Measurements from ENCODE around the gene AKT3. TPM values are rescaled to one million over a fixed set of nuclear protein-coding genes. Genes with fewer than 3 reads are reported as not detected.

AKT3 gene
- total and polyA plus RNA-seq, 3 donors from 2014 or later: 32.3 to 70.9 (median 61.8) TPM

DNA sequence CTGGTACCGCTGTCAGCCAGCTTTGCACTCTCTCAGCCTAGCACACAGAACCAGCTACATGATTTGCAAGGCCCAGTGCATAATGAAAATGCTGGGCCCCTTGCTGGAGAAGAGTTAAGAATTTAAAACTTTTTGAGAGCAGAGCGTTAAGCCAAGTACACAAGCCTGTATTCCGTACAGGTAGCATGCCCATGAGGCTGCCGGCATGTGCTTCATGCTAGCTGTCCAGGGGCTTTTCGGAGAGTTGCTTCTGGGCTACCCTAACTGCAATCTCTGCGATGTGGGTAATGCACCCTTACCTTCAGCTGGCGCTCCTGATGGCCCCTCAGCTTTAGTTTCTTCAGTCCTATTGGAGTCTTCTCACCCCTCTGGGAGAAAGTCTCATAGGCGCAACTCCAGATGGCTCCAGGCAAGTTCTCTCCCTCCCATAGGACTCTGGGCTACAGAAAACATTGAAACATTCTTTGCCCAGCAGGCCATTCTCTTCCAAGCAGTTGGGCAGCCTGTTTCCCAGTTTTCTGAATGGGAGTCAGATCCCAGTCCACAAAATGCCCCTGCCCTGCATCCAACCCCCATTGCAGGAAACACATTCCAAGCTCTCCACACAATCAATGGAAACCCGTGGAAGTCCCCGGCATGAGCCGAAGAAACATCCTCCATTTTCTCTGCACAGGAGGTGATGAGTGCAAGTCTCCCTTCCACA lies 5.7 kb upstream of the AKT3 start:
- 93 to 94% methylated on average over 11 of the region's 11 CpGs for WGBS, 2 donors
- Histone ChIP-seq H3K9me3 (no peaks in the 10 kb centered on the region), H3K36me3 (ENCODE audit: low read depth, missing control alignments) (no peaks in the 10 kb centered on the region), H3K4me3 (no peak overlapping the region), H3K4me1 (peaks cover 4% of the 10 kb centered on the region), H3K27me3 (no peaks in the 10 kb centered on the region), H3K27ac (no peak overlapping the region)
- no peak for TF ChIP-seq POLR2A (IDR thresholded peaks at IDR 0.05)
- TF ChIP-seq, protein P1, sequence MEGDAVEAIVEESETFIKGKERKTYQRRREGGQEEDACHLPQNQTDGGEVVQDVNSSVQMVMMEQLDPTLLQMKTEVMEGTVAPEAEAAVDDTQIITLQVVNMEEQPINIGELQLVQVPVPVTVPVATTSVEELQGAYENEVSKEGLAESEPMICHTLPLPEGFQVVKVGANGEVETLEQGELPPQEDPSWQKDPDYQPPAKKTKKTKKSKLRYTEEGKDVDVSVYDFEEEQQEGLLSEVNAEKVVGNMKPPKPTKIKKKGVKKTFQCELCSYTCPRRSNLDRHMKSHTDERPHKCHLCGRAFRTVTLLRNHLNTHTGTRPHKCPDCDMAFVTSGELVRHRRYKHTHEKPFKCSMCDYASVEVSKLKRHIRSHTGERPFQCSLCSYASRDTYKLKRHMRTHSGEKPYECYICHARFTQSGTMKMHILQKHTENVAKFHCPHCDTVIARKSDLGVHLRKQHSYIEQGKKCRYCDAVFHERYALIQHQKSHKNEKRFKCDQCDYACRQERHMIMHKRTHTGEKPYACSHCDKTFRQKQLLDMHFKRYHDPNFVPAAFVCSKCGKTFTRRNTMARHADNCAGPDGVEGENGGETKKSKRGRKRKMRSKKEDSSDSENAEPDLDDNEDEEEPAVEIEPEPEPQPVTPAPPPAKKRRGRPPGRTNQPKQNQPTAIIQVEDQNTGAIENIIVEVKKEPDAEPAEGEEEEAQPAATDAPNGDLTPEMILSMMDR (IDR thresholded peaks at IDR 0.05): no peak
- intact Hi-C loops (cut with DNase I; ENCODE audit: low total_unique reads): no loop called here
- DNase-seq: no peak

DNA sequence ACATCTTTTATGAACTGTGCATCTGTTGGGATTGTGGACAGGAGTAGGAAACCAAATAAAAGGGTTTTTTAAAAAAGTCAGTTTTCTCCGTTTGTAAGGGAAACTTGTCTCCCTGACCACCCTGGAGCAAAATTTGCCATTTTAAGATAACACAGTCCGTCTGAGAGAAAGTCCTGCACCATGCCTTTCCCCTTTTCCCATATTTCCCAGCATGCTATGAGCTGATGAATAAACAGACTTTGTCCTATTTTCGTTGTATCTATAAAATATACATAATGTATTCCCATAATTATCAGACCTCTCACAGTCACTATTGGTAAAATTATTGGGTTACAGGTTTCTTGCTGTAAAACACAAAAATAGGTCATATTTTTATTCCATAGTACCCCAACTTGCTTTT lies 1.7 kb upstream of the AKT3 start:
- Histone ChIP-seq H3K27ac (peak overlapping the region in 1 of 2 donors; percentile 99), H3K4me1 (peaks cover 16% of the 10 kb centered on the region), H3K9me3 (no peaks in the 10 kb centered on the region), H3K27me3 (no peaks in the 10 kb centered on the region), H3K36me3 (ENCODE audit: low read depth, missing control alignments) (no peaks in the 10 kb centered on the region), H3K4me3 (no peak overlapping the region)
- DNase-seq: no peak
- intact Hi-C loops (cut with DNase I; ENCODE audit: low total_unique reads): no loop called here
- no peak for TF ChIP-seq POLR2A (IDR thresholded peaks at IDR 0.05)
- TF ChIP-seq, protein P1 (IDR thresholded peaks at IDR 0.05): no peak
- WGBS, 2 donors: 22 to 26% methylated on average over 3 of the region's 3 CpGs

DNA sequence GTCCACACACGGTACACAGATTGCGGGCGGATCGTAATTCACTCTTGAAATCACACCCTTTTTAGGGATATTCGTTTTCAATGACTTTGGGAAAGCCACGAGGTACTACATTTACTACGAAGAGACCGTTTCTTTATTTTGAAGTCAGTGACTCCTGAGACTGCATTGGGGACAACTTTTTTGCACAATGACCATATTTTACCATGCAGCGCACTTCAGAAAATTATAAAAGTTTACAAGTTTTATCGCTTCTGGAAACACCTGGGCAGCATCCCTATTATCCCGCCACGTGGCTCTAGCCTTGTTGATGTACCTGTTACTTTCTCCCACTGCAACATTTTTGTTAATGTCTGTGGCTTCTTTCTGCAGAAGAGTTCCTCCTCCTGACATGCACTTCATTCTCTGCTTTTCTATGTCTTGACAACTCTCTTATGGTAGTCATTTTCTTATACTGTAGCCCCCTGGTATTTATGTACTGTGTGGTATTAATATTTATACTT lies 1.3 kb upstream of the AKT3 start:
- TF ChIP-seq, protein P1 (IDR thresholded peaks at IDR 0.05): no peak
- no peak for TF ChIP-seq POLR2A (IDR thresholded peaks at IDR 0.05)

DNA sequence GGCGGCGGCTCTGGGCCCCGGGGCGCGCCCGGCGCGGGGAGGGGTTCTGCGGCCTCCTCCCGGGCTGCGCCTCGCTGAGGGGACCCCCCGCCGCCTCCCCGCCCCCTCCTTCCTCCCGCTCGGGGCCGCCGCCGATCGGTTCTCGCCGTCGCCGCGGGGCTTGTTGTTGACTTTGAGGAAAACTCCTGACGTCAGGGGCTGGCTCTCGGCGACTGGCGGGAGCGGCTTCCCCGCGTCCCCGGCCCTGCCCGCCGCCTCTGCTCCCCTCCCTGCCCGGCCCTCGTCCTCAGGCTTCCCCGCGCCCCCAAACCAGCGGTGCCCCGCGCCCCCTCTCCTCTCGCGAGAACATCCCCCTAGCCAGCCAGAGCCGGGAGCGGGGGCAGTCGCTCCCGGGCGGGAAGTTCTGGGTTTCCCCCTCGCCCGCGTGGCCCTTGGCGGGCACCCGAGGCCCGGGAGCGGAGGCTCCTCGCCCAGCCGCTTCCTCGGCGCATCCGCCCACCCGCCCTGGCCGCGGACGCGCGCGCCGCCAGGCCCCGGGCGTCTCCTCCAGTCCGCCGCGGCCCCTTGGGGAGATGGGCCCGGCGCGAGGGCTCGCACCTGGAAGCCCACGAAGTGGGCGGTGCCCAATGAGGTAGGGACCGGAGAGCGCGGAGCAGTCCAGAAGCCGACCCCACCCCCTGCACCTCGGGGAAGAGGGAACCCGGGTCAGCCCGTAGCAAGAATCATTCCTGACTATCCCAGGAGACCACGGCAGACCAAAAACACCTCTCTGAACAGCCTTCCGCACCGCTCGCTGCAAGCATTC lies 611 bp upstream of the AKT3 start:
- H3K27me3 ChIP-seq: no peaks in the 10 kb centered on the region
- peak overlapping the region; percentile 98 to 99 for H3K27ac ChIP-seq
- peak; percentile 87 for DNase-seq
- H3K4me3 ChIP-seq: peak overlapping the region; percentile 95 to 96
- no peak for TF ChIP-seq POLR2A (IDR thresholded peaks at IDR 0.05)
- TF ChIP-seq, protein P1 (IDR thresholded peaks at IDR 0.05): no peak
- 0 to 1% methylated on average over 18 to 37 of the region's 92 CpGs for WGBS, 2 donors
- no peaks in the 10 kb centered on the region for H3K9me3 ChIP-seq
- intact Hi-C loops (cut with DNase I; ENCODE audit: low total_unique reads): no loop called here
- H3K4me1 ChIP-seq: peaks cover 16% of the 10 kb centered on the region
- H3K36me3 ChIP-seq (ENCODE audit: low read depth, missing control alignments): no peaks in the 10 kb centered on the region

More for the DNA sequence above, 1.3 kb upstream of the AKT3 start:
- H3K36me3 ChIP-seq (ENCODE audit: low read depth, missing control alignments): no peaks in the 10 kb centered on the region
- H3K27me3 ChIP-seq: no peaks in the 10 kb centered on the region
- peak overlapping the region; percentile 95 to 96 for H3K4me3 ChIP-seq
- intact Hi-C loops (cut with DNase I; ENCODE audit: low total_unique reads): no loop called here
- no peak for DNase-seq
- peak overlapping the region; percentile 98 to 99 for H3K27ac ChIP-seq
- H3K4me1 ChIP-seq: peaks cover 16% of the 10 kb centered on the region
- no peaks in the 10 kb centered on the region for H3K9me3 ChIP-seq
- WGBS, 2 donors: 4 to 7% methylated on average over 12 of the region's 12 CpGs
